NCI-H69 (cell line): Measurements from ENCODE around the gene DNAJC6.
"Not testable (repeated sequence)": the region's sequence is repeated elsewhere in the genome, so short reads cannot be mapped to it uniquely, and the experiment has no call there.

ENCODE experiments used
- DNase-seq: peaks from one replicate; lab custom pipeline; 2025; lab: John Stamatoyannopoulos, UW

The DNAJC6 gene

GRCh38 chr1:65431111-65431705 is 121.9 kb downstream of the DNAJC6 start:
- DNase-seq: peak; percentile 36

GRCh38 chr1:65432918-65433317 is 123.6 kb downstream of the DNAJC6 start:
- no peak for DNase-seq

- no peak for DNase-seq
Measured at GRCh38 chr1:65434255-65434654, 124.9 kb downstream of the DNAJC6 start.

- DNase-seq: no peak
Measured at GRCh38 chr1:65434760-65435159, 125.4 kb downstream of the DNAJC6 start.

DNA sequence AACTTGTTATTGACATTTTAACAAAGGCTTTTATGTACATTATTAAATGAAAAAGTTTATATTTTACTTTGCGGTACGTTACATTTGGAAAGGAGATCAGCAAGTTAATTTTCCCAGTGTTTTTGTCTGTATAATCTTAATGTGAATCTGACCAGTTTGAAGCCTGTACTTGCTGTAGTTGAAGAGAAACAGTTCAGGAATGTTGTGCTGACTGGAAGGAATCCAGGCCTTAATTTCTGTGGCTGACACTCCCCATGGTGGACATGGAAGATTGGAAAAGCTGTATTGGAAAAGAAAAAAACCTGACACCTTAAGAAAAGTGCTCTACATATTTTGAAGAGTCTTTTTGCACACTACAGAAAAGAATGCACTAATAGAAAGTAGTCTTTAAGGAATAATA is 126.6 kb downstream of the DNAJC6 start:
- DNase-seq: no peak

DNA sequence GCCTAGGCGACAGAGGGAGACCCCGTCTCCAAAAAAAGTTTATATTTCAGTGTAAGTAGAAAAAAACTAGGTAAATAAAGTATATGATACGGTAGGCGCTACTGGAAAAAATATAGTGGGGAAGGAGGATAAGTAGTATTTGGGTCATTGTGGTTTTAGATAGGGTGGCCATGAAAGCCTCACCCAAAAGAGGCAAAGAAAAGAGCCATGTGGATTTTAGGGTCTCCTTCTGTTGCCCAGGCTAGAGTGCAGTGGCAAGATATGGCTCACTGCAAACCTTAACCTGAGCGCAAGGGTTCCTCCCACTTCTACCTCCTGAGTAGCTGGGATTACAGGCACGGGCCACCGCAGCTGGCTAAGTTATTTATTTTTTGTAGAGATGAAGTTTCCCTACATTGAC is 128.3 kb downstream of the DNAJC6 start:
- no peak for DNase-seq

- DNase-seq: no peak
Measured at GRCh38 chr1:65440322-65440900, 131.1 kb downstream of the DNAJC6 start.

DNA sequence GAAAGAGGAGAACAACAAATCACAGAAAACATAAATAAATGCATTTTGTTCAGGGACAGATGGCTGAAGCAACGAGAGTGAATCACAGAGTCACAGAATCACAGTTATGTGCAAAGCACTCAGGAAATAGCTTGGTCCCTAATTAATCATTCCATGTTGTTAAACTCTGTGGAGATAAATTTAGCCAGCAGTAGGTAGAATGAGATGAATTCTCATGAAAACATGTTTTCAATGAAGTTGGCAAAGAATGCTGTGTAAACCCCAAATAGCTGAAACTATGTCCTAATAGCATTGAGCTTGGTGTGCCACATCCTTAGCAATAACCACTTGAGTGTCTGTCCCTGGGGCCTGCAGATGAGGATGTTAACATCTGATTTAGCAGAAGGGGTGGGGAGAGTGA is 131.6 kb downstream of the DNAJC6 start:
- DNase-seq: no peak

DNA sequence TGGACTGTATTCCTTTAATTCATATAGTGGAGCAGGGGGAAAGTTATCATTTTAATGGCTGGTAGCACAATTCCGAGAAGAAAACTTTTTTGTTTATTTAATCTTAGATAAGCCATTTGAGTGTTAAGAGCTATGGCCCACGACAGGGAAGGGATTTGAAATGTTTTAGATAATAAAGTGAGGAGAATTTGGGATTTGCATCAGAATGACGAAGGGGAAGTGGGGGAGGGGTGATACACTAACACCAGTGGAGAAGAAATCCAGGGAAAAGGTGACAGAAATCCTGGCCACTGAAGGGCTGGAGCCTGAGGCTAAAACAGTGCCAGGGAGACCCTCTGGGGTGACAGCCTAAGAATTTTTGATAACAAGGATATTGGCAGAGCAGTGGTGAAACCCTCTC is 132.1 kb downstream of the DNAJC6 start:
- DNase-seq: no peak

GRCh38 chr1:65442442-65442841 is 133.1 kb downstream of the DNAJC6 start:
- no peak for DNase-seq

DNA sequence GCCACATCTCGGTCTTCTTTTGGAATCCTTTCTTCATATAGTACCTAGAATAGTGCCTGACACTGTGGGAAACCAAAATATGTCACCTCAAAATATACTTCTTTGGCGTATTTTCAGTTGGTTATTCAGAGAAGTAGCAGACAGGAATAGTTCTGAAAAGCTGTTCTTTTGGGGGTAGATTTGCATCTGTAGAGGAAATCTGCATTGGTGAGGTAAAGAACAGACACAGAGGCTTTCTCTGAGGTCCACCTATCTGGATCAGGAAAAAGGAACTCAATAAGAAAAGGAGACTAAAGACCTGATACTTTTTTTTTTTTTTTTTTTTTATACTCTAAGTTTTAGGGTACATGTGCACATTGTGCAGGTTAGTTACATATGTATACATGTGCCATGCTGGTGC is 134.3 kb downstream of the DNAJC6 start:
- no peak for DNase-seq

DNA sequence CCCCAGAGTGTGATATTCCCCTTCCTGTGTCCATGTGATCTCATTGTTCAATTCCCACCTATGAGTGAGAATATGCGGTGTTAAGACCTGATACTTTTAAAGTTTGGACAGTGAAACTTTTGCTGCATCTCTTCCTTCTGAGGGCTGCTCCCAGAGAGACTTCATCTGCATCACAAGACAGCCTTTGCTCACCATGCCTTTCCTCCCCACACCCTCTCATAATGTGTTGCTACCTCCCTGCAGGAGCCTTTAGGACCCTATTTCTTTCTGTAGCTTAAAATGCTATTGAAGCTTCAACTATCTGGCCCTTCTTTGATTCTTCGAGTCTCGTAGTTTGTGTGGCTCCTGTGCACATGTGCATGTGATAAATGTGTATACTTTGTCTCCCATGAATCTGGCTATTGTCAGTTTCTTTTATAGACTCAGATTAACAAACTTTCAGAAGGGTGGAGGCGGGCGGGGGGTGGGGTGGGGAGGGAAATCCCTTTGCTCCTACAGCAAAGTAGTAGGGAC is 134.8 kb downstream of the DNAJC6 start:
- DNase-seq: no peak

DNA sequence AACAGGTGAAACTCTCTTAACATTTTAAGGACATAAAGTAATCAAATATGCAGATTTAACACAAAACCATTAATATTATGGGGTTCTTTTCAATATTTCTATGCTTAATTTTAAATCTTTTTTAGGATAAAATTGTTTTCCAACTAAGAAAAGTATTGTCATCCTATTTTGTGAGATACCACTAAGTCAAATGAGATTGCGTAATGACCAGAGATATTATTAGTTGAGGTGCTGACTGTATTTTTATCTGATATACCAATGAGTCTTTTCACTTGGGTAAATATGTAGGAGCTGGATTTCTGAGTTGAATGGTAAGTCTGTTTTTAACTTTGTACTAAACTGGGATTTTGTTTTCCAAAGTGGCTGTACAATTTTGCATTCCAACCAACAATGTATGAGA is 136.5 kb downstream of the DNAJC6 start:
- no peak for DNase-seq

- no peak for DNase-seq
Measured at GRCh38 chr1:65449214-65449823, 140.0 kb downstream of the DNAJC6 start.

GRCh38 chr1:65455678-65456077 is 146.3 kb downstream of the DNAJC6 start:
- DNase-seq: not testable (repeated sequence)

DNA sequence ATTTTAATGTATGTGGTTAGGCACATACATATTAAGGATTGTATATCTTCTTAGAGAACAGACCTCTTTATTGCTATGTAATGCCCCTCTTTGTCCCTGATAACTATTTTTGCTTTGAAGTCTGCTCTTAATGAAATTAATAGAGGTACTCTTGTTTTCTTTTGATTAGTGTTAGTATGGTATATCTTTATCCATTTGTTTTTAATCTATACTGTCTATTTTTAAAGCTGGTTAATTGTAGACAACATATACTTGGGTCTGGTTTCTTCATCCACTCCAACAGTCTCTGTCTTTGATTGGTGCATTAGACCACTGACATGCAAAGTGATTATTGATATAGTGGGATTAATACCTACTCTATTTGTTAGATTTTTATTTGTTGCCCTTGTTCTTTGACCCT is 147.1 kb downstream of the DNAJC6 start:
- no peak for DNase-seq

DNA sequence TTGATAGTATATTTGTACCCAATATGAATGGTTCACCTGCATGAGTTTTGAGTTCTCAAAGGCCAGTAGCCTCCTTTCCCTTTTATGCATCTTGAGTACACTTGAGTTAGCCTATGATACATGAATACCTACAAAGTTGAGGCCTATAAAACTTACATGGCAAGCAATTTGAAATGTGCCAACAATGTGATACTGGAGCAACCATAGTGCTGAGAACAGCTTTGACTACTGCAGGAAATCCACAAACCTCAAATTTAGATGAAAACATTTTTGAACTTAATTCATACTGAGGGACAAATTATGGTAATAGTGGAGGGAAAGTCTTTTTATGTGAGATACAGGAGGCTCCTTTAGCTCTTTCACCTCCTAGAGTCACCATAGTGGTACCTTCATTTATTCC is 148.5 kb downstream of the DNAJC6 start:
- no peak for DNase-seq

DNA sequence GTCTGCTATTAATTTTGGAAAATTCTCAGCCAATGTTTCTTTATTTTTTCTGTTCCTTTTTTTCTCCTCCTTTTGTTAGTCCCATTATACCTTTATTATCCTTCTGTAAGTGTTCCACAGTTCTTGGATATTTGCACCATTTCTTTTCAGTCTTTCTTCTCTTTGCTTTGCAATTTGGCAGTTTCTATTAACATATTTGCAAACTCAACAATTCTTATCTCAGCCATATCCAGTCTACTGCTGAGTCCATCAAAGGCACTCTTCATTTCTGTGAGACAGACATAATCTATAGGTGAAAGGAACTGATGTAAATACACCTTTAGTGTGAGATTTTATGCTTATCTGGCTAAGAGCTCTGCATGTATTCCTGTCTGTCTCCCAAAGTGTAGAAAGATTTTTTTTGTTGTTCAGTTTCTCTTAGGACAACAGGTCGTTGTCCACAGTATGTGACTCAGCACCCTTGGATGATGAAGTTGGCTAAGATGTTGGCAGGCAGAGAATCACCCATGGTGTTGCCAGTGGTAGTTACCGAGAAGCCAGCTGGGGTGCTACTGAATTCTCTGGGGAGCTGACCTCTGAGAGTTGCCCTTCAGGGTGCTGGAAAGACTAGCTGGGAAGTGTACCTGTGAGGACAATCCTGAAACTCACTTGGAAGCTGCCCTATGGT is 149.5 kb downstream of the DNAJC6 start:
- no peak for DNase-seq

DNA sequence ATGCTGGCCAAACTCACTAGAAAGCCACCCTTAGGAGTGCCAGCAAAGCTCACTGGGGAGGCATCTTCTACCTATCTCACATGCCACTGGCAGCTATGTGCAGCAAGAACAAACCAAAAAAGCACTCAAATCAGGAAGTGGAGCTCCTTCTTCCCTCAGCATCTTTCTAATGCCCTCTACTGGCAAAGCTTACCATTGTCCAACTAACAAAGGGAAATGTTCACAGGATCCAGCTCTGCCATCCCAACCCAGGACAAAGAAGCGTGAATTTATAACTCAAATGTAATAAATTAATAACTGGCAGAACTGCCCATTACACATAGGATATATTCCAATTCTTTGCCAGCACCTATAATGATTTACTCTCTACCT is 150.0 kb downstream of the DNAJC6 start:
- DNase-seq: peak; percentile 51
